Measurements from ENCODE around the gene MRC1.

The MRC1 gene

DNA sequence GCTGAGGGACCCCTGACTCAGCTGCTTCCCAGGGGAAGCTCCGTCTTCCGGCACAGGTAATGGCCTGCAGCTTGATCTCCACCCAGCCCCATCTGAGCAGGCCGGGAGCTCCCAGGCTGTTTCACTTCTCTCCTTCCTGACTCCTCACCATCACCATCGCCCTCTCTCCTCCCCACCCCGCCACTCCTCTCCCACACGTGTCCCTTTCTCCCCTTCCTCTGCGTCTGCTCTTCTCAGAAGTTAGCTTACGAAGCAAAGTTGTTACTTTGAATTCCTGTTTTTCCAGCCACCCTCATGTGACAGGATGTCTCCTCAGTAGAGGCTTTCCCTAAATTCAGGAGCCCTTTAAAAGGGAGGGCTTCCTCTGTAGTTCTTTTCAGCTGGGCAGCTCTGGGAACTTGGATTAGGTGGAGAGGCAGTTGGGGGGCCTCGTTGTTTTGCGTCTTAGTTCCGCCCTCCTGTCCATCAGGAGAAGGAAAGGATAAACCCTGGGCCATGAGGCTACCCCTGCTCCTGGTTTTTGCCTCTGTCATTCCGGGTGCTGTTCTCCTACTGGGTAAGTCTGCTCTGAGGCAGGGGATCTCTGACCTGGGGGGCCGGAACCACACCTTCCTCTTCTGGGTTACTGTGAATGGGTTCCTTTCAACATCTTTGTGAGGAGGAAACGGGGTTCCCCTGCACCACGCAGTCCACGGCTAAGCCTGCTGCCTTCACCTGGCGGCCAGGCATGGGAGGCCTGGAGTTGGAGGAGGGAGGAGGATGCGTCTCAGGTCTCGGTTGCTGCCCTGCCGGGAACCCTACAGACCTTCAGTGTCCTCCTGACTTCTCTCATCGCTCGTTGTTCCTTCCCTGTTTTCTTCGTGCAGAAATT, at the start of gene MRC1:
Gene MRC1 (plus strand): TSS at position 378 of the 871 bp plus-strand sequence. CDS start 118 bp downstream, at position 496.
- no peak for FAIRE-seq

DNA sequence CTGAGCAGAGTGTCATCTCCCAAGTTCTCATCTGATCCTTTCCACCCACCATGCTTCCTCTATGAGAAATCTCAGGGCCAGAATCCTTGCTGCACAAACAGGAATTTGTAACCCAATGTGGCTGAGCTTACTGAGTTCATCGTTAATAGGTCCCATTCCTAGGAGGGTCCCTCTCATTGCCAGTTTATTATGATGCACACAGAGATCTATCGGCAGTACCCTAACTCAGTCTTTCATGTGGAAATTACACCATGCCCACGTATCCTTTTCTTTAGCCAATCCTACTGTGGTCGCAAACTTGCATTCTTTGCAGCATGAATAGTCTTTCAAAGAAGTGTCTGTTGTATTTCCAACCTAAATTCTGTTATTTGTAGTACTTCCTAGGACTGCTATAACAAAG, 45.0 kb upstream of the MRC1 start:
- no peak for FAIRE-seq

DNA sequence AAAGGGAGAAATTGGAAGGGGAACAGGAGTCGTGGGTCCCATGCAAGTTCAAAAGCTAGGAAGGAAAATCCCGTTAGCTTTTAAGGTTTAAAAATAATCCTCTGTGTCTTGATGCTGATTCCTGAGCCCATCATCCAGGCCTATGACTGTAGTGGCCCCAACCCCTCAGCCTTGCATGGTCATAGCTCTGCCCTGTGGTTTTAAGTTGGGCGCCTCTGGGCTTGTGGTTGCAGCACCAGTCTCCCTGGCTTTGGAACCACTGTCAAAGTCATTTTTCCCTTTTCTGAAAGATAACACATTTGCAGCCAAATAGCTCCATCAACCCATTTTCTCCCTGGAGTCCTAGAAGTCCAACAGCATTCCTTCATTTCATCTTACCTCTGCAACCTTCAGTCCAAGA, 43.5 kb upstream of the MRC1 start:
- no peak for FAIRE-seq

DNA sequence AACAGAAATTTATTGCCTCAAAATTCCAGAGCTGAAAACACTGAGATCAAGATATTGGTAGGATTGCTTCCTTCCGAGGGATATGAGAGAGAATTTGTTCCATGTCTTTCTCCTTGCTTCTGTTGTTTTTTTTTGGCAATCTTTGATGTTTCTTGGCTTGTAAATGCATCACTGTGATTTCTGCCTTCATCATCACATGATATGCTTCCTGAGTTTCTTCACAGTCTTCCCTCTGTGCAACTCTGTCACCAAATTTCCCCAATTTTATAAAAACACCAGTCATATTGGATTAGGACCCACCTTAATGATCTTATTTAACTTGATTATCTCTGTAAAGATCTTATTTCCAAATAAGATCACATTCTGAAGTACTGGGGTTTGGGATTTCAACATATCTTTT, 42.4 kb upstream of the MRC1 start:
- no peak for FAIRE-seq

DNA sequence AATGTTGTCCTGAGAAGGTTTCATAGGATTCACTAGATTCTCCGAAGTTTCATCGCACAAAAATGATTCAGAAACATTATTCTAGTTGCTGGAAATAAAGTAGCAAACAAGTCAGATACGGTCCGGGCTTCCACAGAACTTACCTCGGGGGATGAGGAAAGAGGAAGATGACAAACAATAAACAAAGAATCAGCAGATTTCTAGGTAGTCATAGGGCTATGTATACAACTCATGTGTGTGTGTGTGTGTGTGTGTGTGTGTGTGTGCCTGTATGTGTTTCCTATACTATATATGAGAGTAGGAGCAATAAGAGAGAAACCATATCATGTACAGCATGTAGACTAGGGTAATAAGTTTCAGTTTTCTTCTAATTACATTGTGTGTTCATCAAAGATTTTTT, 40.7 kb upstream of the MRC1 start:
- no peak for FAIRE-seq

DNA sequence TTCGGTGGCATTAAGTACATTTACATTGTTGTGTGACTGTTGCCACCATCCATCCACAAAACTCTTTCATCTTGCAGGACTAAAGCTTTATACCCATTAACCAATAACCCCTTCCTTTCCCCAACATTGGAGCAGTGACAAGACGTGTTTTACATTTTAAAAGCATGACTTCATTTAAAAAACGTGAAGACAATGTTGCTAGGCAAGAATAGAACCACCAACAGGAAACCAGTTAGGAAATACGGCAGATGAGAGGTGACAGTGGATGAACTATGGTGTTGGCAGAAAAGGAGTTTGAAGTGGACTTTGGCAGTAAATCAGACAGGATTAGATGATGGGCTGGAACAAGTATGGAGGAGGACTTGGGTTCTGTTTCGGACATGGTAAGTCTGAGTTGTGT, 40.2 kb upstream of the MRC1 start:
- no peak for FAIRE-seq

DNA sequence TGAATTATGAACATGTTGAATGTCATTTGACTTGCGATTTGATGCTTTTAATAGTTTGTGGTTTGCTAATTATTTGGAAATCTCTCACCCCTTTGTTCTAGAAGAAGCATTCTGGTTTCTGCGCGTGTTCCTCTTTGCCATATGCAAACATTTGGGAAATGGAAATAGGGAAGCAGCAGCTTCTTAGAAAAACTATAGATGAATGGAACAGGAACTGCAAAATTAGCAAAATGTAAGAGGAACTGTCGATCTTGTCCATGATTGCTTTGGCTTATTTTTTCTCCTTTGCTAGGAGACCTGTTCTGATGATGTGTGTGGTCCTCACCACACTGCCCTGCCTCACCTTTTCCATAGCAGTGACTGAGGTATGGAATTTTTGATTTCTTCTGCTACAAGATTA, 38.1 kb upstream of the MRC1 start:
- no peak for FAIRE-seq

DNA sequence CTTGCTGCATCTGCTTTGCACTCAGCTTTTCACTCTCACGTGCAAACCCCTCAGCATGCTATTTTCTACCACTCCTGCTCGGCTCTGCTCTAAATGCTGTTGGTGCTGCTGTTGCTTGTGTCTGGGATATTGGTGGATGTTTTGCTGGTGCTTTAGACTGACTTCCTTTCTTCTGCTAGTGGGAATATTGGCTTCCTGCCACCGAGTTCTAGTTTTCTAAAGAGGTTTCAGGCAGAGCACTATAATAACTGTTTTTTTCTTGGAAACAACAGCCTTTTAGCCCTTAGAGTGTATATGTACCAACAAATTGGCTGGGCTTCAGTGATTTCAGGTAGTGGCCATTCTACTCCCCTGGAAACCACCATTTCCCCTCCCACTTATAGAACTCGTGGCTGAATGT, 29.4 kb upstream of the MRC1 start:
- FAIRE-seq: no peak

DNA sequence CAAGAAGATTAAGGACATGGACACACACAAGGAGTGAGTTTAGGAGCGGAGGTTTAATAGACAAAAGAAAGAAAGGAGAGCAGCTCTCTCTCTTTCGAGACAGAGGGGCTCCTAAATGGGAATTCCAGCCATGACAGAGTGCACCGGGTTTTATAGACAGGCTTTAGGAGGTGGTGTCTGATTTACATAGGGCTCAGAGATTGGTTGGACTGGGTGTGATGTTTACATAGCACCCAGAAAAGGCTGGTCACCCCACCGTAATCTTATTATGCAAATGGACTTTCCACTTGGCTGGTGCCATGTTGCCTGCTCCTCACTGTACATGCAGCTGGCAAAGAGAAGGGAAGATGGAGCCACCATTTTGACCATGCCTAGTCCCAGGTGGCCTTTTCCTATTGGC, 28.4 kb upstream of the MRC1 start:
- no peak for FAIRE-seq

DNA sequence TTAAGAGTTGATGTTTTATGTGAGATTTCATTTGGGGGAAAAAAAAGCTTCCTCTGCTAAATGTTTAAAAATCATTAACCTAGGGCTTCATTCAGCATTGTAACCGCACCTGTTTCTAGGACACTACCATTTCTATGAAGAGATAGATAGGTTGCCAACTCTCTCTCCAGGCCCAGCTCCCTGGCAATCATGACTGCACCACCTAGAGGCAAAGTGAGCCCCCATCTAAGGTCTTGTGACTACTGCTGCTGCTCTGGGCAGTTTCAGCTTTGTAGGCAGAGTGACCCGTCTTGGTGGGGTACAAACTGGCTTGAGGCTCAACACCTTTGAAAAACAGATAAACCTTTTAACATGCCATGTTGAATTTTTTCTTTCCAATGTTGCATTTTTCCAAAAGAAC, 27.3 kb upstream of the MRC1 start:
- no peak for FAIRE-seq

DNA sequence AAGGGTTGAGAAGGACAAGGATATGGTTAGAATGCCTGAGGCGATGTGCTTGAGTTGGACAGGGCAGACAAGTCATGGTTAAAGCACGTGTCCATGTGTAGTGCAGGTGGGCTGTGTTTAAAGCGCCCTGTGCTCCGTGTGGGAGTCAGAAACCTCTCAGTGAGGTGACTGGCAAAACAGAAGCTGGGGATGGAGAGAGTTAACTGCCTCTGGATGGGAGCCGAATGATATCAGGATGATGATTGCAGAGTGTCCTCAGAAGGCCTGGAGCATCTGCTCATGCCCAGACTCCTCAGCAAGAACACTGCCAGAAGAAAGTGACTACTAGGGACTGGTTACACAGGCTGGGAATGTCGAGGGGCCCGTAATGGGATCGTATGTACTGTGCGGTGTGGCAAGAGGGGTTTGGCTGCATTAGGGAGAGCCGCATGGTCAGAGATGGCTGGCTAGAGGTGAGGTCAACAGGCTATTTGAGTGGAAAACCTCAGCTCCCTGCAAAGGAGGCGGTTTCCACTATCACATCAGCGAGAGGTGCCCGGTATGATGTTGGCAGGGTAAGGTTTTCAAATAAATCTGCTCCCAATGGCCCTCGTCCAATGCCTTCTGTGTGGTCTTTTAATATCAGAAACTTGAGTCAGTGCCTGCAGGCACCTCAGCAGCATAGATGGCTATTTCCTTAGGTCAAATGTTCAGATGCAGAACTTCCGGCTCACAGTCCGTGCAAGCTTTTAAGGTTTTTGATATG, 26.1 kb upstream of the MRC1 start:
- FAIRE-seq: no peak

DNA sequence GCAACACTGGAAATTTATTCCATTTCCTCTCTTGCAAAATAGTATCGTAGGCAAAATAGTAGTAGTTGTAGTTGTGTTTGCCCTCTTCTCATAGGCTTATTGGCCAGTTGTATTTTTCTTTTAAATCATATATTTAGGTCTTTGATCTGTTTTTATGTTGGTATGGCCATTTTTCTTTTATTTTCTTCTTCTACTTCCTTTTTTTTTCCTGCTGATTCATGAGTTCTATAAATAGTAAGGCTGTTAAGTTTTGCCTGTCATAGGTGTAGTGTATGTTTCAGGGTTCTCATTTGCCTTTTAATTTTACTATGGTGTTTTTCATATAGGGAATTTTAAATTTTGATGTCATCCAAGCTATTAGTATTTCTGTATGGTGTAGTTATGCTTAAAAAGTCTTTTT, 25.4 kb upstream of the MRC1 start:
- peak; percentile 73 for FAIRE-seq

DNA sequence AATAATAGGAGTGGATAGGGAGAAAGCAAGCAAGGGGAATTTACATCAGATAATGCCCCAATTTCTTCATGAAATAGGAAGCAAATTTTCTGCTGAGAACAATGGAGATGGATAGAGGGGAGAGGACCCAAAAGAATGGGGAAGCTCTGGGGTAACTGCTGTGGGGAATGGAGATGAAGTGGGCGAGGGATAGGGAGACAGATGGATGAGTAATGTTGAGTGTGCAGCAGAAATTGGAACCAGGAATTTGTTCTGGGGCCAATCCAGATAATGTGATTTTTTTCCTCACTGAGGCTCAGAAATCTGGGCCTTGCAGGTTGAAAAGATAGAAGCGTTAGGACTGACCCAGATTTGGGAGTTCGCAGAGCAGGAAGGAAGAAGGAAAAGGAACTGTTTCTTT, 24.5 kb upstream of the MRC1 start:
- no peak for FAIRE-seq

DNA sequence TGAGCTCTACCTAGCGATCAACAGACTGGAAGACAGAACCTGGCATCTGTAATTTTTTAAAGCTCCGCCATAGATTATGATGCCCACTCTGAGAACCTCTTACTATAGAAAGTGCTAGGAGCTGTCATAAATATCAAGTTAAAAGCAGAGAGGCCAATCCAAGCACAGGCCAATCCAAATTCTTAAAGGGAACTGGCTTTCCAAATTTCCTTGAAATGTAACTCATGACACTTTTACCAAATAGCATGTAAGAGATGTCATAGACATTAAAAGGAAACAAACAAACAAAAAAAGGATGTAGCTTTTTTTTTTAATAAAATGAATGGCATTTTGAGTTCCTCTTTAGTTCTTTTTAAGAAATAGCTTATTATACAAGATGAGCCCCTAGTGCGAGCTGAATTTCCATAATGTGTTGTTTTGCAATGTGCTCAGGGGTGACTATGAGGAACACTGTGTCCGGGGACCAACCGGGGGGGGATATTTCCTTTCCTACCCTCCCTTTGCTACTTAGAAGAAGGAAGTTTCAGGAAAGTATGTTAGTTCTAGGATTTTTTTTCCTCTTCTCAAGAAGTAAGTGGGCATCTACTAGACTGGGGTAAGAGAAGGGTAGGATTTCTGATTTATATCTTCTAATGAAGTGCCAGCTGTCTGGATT, 23.7 kb upstream of the MRC1 start:
- no peak for FAIRE-seq

DNA sequence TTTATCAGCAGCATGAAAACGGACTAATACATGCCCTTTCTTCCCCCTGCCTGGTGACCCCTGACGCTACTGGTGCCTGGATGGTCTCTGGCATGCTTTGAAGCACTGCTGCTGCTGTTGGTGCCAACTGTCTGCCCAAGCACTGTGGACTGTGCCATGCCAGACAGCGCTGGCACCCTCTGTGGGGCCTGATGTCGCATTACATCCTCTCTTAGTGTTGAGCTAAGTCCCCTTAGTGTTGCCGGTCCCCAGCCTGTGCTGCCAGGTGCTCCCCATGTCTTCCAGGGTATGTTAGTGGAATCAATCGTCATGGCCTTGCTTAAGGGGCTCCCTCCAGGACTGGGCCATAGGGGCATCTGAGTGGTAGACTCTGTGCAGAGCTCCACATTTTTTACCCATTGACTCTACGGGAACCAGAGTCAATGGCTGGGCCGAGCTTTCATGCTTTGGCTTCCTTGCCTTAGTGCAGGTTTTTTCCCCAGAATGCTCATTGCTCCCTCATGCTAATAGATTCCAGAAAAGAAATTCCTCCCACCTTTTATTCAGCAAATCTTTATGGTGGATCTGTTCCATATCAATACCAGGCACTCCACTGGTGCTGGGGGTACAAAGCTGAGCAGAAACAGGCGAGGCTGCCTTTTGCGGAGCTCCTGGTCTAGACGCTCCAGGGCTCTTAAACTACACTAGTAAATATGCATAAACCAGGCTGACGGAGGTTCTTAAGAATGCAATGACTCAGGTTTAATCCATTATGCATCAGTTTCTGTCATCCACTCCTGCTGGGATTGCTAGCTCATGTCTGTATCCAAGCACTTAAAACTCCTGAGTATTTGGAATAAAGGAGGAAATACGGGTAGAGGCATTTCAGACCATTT, 21.8 kb upstream of the MRC1 start:
- no peak for FAIRE-seq

DNA sequence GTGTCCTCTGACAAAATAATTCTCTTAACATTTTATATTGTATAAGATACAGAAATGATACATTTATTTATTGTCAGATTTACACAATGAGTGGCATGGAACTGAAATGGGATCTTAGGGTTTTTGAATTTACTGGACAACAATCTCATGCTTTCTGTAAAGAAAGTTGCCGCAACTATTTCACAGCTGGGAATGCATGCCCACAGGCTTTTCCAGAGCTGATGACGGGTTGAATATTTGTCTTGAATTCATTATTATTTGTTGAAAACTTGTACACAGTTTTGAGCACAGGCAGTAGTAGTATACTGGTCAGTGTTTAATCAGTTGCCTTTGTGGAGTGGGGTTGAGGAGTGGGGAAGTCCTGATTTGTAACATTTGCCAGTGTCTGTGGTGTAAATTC, 20.5 kb upstream of the MRC1 start:
- FAIRE-seq: no peak

DNA sequence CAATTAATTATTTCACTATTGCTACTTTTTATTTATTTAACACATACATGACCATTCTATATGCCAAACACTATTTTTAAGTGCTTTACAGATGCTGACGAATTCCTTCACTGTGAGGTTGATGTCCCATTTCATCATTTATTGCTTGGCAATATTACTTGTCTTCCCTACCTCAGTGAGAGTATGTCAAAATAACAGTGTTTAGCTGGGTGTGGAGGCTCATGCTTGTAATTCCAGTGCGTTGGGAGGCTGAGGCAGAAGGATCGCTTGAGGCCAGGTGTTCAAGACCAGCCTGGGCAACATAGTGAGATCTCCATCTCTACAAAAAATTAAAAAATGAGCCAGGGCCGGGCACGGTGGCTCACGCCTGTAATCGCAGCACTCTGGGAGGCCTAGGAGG, 19.8 kb upstream of the MRC1 start:
- no peak for FAIRE-seq

DNA sequence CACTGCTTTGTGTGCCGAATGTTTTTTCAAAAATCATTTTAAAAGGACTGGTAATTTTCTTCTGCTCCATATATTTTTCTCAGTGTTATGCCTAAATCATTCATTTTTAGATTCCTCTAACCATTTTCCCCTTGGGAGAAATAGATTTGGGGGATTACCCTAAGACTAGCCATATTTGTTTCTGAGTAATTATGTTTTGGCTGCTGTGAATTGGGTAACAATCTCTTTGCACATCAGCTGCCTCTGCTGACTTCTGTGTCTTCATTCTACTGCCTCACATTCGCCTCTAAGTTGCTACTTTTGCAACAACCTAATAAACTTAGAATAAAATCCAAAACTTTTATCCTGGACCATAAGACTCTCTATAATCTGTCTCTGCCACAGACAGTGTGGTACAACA, 18.5 kb upstream of the MRC1 start:
- no peak for FAIRE-seq

DNA sequence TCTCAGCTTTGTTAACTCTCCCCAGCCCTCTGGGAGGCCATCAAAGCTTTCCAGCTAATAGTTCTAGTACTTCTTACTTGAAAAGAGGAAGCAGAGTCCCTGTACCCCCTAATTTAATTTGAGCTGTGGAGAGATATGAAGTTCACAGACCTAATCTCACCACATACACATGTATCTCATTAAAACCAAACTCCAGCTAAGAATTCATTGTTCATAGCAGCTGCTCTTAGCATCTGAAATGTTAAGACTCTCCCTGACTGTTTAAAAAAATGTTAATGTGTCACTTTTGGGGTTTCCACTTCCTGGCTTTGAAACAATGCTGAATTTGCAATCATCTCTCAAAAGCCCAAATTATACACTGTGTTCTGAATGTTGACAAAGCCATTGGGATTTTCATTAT, 16.2 kb upstream of the MRC1 start:
- FAIRE-seq: no peak

DNA sequence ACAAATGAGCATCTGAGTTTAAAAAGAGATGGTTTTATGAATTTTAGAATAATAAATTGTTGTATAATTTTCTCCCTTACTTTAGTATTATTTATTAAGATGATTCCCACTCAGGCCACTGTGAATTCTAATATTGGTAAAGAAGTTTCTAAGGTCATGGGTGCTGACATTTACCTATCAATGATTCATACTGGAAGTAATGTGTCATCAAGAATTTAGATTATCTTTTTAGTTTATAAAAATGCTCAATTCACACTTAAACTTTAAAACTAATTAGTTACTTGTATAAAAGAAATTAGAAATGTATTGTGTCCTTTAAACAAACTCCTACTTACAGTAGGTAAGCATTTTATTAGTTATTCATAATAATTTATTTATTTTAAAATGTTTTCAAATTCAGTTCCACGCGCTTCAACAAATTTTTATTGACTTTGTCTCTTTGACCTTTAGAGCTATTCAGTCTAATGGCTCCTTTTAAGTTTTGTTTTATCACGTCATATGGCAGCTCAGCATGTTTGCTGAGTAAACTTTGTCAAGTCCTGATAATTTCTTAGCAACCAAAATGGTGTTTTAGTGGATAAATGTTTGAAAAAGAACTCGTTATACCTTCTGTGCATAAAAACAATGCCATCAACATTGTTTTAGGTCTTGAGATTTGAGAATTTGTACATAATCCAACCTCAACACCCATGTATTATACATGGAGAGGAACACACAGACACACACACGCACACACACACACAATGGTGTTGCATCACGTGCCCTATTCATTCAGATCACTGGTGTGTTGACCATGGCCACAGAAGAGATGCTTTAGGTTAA, 15.1 kb upstream of the MRC1 start:
- FAIRE-seq: peak; percentile 100

DNA sequence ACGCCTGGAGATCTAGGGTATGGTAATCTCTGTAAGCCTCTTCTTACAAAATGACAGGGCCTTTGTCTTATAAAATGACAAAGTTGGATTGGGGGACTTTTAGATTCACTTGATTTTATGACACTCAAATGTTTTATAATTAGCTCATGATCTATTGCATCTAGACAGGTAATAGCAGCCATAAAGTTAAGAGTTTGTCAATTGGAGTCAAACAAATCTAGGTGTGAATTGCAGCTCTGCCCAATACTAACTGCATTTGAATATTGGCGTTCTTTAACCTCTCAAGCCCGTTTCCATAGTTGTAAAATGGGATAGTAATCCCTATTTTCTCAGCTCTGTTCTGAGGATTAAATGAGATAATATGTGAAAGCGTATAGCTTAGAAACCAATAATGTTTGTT, 14.1 kb upstream of the MRC1 start:
- no peak for FAIRE-seq
